CD4-positive, alpha-beta memory T cell (primary cell): ENCODE results near the gene KIF1C. TPM values are rescaled to one million over a fixed set of nuclear protein-coding genes. Genes with fewer than 3 reads are reported as not detected.
"Not testable (repeated sequence)": the region's sequence is repeated elsewhere in the genome, so short reads cannot be mapped to it uniquely, and the experiment has no call there.

Experiments
- CTCF ChIA-PET: fragments of 350-600 bp; sonication (Branson Sonifier 250); formaldehyde crosslinking; loops from one replicate; lab custom pipeline; 2021; ENCODE audit warnings: inconsistent platforms; ENCODE audit not compliant: partially characterized antibody; lab: Charles Lee
- POLR2A ChIA-PET: fragments of 350-600 bp; sonication (Branson Sonifier 250); formaldehyde crosslinking; loops from one replicate; lab custom pipeline; 2021; ENCODE audit not compliant: partially characterized antibody; lab: Charles Lee
- DNase-seq, 5 donors: peaks; one replicate each; pipeline versions ENCODE4 v3.0.0 to v3.0.0-alpha.2; 2020 to 2022; ENCODE audit warnings: mixed read lengths in 1 of 5
- H3K27ac ChIP-seq: one replicate; pipeline ENCODE4 v1.7.0; 2013; ENCODE audit warnings: low read depth, low read length
- H3K27me3 ChIP-seq: 2 replicates; pipeline ENCODE4 v1.7.0; 2013; ENCODE audit warnings: mild to moderate bottlenecking, low read length, moderate library complexity; ENCODE audit not compliant: insufficient read depth
- H3K36me3 ChIP-seq: 2 replicates; pipeline ENCODE4 v1.7.0; 2013; ENCODE audit warnings: mild to moderate bottlenecking, low read length, moderate library complexity; ENCODE audit not compliant: insufficient read depth
- H3K4me1 ChIP-seq: 2 replicates; pipeline ENCODE4 v1.7.0; 2013; ENCODE audit warnings: mild to moderate bottlenecking, low read length, moderate library complexity; ENCODE audit not compliant: insufficient read depth
- H3K4me3 ChIP-seq, 2 donors: one replicate each; pipeline ENCODE4 v1.7.0; 2013; ENCODE audit warnings: low read length in 2 of 2, mild to moderate bottlenecking in 1 of 2
- H3K9me3 ChIP-seq, 2 donors: one replicate each; pipeline ENCODE4 v1.7.0; 2013; ENCODE audit warnings: low read length in 2 of 2, control low read depth in 1 of 2; ENCODE audit not compliant: control insufficient read depth in 1 of 2
- H3K27ac Mint-ChIP-seq, 7 donors: one replicate each; pipeline ENCODE4 v1.8.0; 2020 to 2021; ENCODE audit warnings: mixed read lengths in 7 of 7, mild to moderate bottlenecking in 6 of 7, inconsistent platforms in 3 of 7, moderate library complexity in 3 of 7
- H3K27me3 Mint-ChIP-seq, 2 donors: one replicate each; pipeline ENCODE4 v1.8.0; 2020 to 2021; ENCODE audit warnings: mixed read lengths in 2 of 2
- H3K36me3 Mint-ChIP-seq, 2 donors: one replicate each; pipeline ENCODE4 v1.8.0; 2020 to 2021; ENCODE audit warnings: mixed read lengths in 2 of 2, inconsistent platforms in 1 of 2, mild to moderate bottlenecking in 1 of 2
- H3K4me1 Mint-ChIP-seq, 4 donors: one replicate each; pipeline ENCODE4 v1.8.0; 2020 to 2021; ENCODE audit warnings: mixed read lengths in 4 of 4, mild to moderate bottlenecking in 1 of 4
- H3K4me3 Mint-ChIP-seq, 8 donors: one replicate each; pipeline ENCODE4 v1.8.0; 2020 to 2021; ENCODE audit warnings: mixed read lengths in 8 of 8, mild to moderate bottlenecking in 7 of 8, moderate library complexity in 6 of 8, inconsistent platforms in 3 of 8
- H3K9me3 Mint-ChIP-seq, 8 donors: one replicate each; pipeline ENCODE4 v1.8.0; 2020 to 2021; ENCODE audit warnings: mixed read lengths in 8 of 8, mild to moderate bottlenecking in 5 of 8, inconsistent platforms in 3 of 8, moderate library complexity in 1 of 8
- intact Hi-C: fragments of 100-400 bp; cut with micrococcal nuclease; formaldehyde crosslinking; loops from one replicate; pipeline ENCODE4 v1.15.1; 2023
- polyA plus RNA-seq, 2 donors: library from polyadenylated mRNA; unstranded; fragments of 300-500 nt; fragmentation: Illumina TruSeq; gene quantifications; one replicate each; pipeline ENCODE4 v1.2.3, GENCODE V29; 2021
- total RNA-seq, 2 experiments: library from RNA; stranded (reverse); gene quantifications; one replicate each; pipeline ENCODE4 v1.2.3, GENCODE V29; 2021

The KIF1C gene
- total and polyA plus RNA-seq, 4 experiments from 2014 or later, result 1.8 to 36.9 (median 20.3) TPM

- Histone ChIP-seq H3K4me3 (no peak overlapping the region), H3K36me3 (peaks cover 4% of the 10 kb centered on the region), H3K27me3 (no peaks in the 10 kb centered on the region), H3K27ac (no peak overlapping the region), H3K9me3 (no peaks in the 10 kb centered on the region), H3K4me1 (peaks cover 18% of the 10 kb centered on the region)
- intact Hi-C loops, result loop anchor here (1.0 kb wide), 1 partner anchor 39 kb away; no protein-coding TSS in a partner anchor
- no peak for DNase-seq
- peaks cover 7 to 11% of the 10 kb centered on the region in 2 donors for H3K36me3 Mint-ChIP-seq
- peaks cover 8 to 19% (median 16%) of the 10 kb centered on the region in 4 donors for H3K4me1 Mint-ChIP-seq
- H3K9me3 Mint-ChIP-seq, result no peaks in the 10 kb centered on the region
- H3K27me3 Mint-ChIP-seq, result no peaks in the 10 kb centered on the region
- H3K4me3 Mint-ChIP-seq, result no peak overlapping the region
- POLR2A ChIA-PET, result interaction anchor here (0.7 to 2.3 kb wide), 2 partner anchors 30 to 33 kb away, joined by 3 to 6 read pairs; partner anchors contain the start of genes INCA1 and KIF1C
- no peak overlapping the region for H3K27ac Mint-ChIP-seq
- CTCF ChIA-PET, result interaction anchor here (1.8 to 11.2 kb wide), 4 partner anchors 8 to 118 kb away, joined by 5 to 271 read pairs (median 66); partner anchors contain the start of gene SLC52A1
Measured at GRCh38 chr17:5027299-5027698, 29.5 kb downstream of the KIF1C start.

GRCh38 chr17:5027916-5028315 lies 30.2 kb downstream of the KIF1C start:
- Histone ChIP-seq H3K27ac (no peak overlapping the region), H3K4me1 (peaks cover 19% of the 10 kb centered on the region), H3K27me3 (no peaks in the 10 kb centered on the region), H3K36me3 (no peaks in the 10 kb centered on the region), H3K9me3 (no peaks in the 10 kb centered on the region), H3K4me3 (no peak overlapping the region)
- Mint-ChIP-seq H3K4me3 (no peak overlapping the region), H3K27me3 (no peaks in the 10 kb centered on the region), H3K27ac (peak overlapping the region in 4 of 7 donors; percentile 0 to 78 (median 50)), H3K9me3 (no peaks in the 10 kb centered on the region), H3K4me1 (peaks cover 11 to 25% (median 16%) of the 10 kb centered on the region in 4 donors), H3K36me3 (peaks cover 4 to 6% of the 10 kb centered on the region in 2 donors)
- intact Hi-C loops, result loop anchor here (1.0 kb wide), 1 partner anchor 40 kb away; no protein-coding TSS in a partner anchor
- no peak for DNase-seq
- POLR2A ChIA-PET, result interaction anchor here (0.7 to 9.5 kb wide), 4 partner anchors 19 to 34 kb away, joined by 3 to 146 read pairs (median 5); partner anchors contain the start of genes INCA1 and KIF1C
- CTCF ChIA-PET, result interaction anchor here (0.7 to 11.2 kb wide), 6 partner anchors 8 to 119 kb away, joined by 3 to 271 read pairs (median 4); no protein-coding TSS in a partner anchor

- H3K9me3 Mint-ChIP-seq, H3K36me3 Mint-ChIP-seq, DNase-seq, H3K27me3 ChIP-seq, H3K9me3 ChIP-seq, H3K27ac ChIP-seq, H3K36me3 ChIP-seq, intact Hi-C loops, H3K4me3 ChIP-seq, H3K27me3 Mint-ChIP-seq: not testable (repeated sequence)
- H3K4me1 Mint-ChIP-seq, result peaks cover 11 to 38% (median 18%) of the 10 kb centered on the region in 4 donors
- H3K27ac Mint-ChIP-seq, result peak overlapping the region in 4 of 7 donors; percentile 89 to 94 (median 92)
- CTCF ChIA-PET, result interaction anchor here (0.7 to 11.2 kb wide), 18 partner anchors 10 to 1427 kb away, joined by 3 to 271 read pairs (median 5); partner anchors contain the start of genes CHRNE, INCA1, KIF1C and RNF167
- H3K4me1 ChIP-seq, result peaks cover 25% of the 10 kb centered on the region
- POLR2A ChIA-PET, result interaction anchor here (0.6 to 9.5 kb wide), 8 partner anchors 12 to 611 kb away, joined by 3 to 146 read pairs (median 6); partner anchors contain the start of genes CAMTA2, INCA1, KIF1C and SPAG7
- peak overlapping the region in 3 of 8 donors; percentile 87 to 89 (median 89) for H3K4me3 Mint-ChIP-seq
Measured at GRCh38 chr17:5030168-5030567, 32.4 kb downstream of the KIF1C start.

- Mint-ChIP-seq H3K27me3 (no peaks in the 10 kb centered on the region), H3K27ac (peak overlapping the region; percentile 90 to 94 (median 93)), H3K9me3 (peaks cover 0 to 3% (median 0%) of the 10 kb centered on the region in 8 donors), H3K4me3 (peak overlapping the region; percentile 79 to 89 (median 87)), H3K4me1 (peaks cover 11 to 38% (median 17%) of the 10 kb centered on the region in 4 donors), H3K36me3 (no peaks in the 10 kb centered on the region)
- H3K27me3 ChIP-seq, result no peaks in the 10 kb centered on the region
- H3K9me3 ChIP-seq, result no peaks in the 10 kb centered on the region
- H3K27ac ChIP-seq, result peak overlapping the region; percentile 67
- ChIA-PET POLR2A (interaction anchor here (0.8 to 9.5 kb wide), 11 partner anchors 10 to 91 kb away, joined by 3 to 146 read pairs (median 6); partner anchors contain the start of genes CAMTA2, INCA1, KIF1C and RNF167), CTCF (interaction anchor here (0.7 to 11.2 kb wide), 19 partner anchors 9 to 131 kb away, joined by 3 to 271 read pairs (median 5); partner anchors contain the start of genes CHRNE, SPAG7 and ZFP3)
- peaks cover 25% of the 10 kb centered on the region for H3K4me1 ChIP-seq
- peak; percentile 77 to 83 (median 81) for DNase-seq
- intact Hi-C loops, result loop anchor here (1.0 kb wide), 2 partner anchors 18 to 31 kb away; no protein-coding TSS in a partner anchor
- no peaks in the 10 kb centered on the region for H3K36me3 ChIP-seq
- H3K4me3 ChIP-seq, result peak overlapping the region in 1 of 2 donors; percentile 23
Measured at GRCh38 chr17:5031365-5032082, 33.8 kb downstream of the KIF1C start.

- POLR2A ChIA-PET, result interaction anchor here (1.3 to 9.5 kb wide), 3 partner anchors 14 to 65 kb away, joined by 7 to 146 read pairs (median 54); partner anchors contain the start of gene SPAG7
- intact Hi-C loops, result no loop called here
Measured at GRCh38 chr17:5032865-5033264, 35.1 kb downstream of the KIF1C start.

GRCh38 chr17:5033352-5034015 lies 35.7 kb downstream of the KIF1C start:
- peak overlapping the region in 2 of 8 donors; percentile 17 to 39 for H3K4me3 Mint-ChIP-seq
- H3K4me1 Mint-ChIP-seq, result peaks cover 11 to 38% (median 20%) of the 10 kb centered on the region in 4 donors
- intact Hi-C loops, result no loop called here

More at GRCh38 chr17:5032865-5033264, 35.1 kb downstream of the KIF1C start:
- no peaks in the 10 kb centered on the region for H3K36me3 ChIP-seq
- H3K9me3 ChIP-seq, result no peaks in the 10 kb centered on the region
- Mint-ChIP-seq H3K4me1 (peaks cover 12 to 38% (median 20%) of the 10 kb centered on the region in 4 donors), H3K27ac (peak overlapping the region in 1 of 7 donors; percentile 12), H3K27me3 (no peaks in the 10 kb centered on the region), H3K36me3 (no peaks in the 10 kb centered on the region), H3K4me3 (peak overlapping the region in 2 of 8 donors; percentile 17 to 39), H3K9me3 (peaks cover 0 to 3% (median 0%) of the 10 kb centered on the region in 8 donors)
- DNase-seq, result no peak
- H3K4me3 ChIP-seq, result no peak overlapping the region
- peaks cover 25% of the 10 kb centered on the region for H3K4me1 ChIP-seq
- CTCF ChIA-PET, result interaction anchor here (2.3 to 11.2 kb wide), 3 partner anchors 12 to 54 kb away, joined by 5 to 271 read pairs (median 127); no protein-coding TSS in a partner anchor
- no peaks in the 10 kb centered on the region for H3K27me3 ChIP-seq
- H3K27ac ChIP-seq, result no peak overlapping the region

More at GRCh38 chr17:5033352-5034015, 35.7 kb downstream of the KIF1C start:
- Histone ChIP-seq H3K9me3 (no peaks in the 10 kb centered on the region), H3K27me3 (no peaks in the 10 kb centered on the region), H3K36me3 (no peaks in the 10 kb centered on the region), H3K4me3 (no peak overlapping the region), H3K27ac (no peak overlapping the region), H3K4me1 (peaks cover 25% of the 10 kb centered on the region)
- Mint-ChIP-seq H3K9me3 (peaks cover 0 to 3% (median 0%) of the 10 kb centered on the region in 8 donors), H3K27ac (peak overlapping the region in 1 of 7 donors; percentile 35), H3K27me3 (no peaks in the 10 kb centered on the region), H3K36me3 (no peaks in the 10 kb centered on the region)
- ChIA-PET POLR2A (interaction anchor here (0.8 to 9.5 kb wide), 4 partner anchors 14 to 45 kb away, joined by 3 to 146 read pairs (median 4); partner anchors contain the start of genes INCA1, KIF1C and ZFP3), CTCF (interaction anchor here (6.5 to 11.2 kb wide), 2 partner anchors 12 to 28 kb away, joined by 127 to 271 read pairs; no protein-coding TSS in a partner anchor)
- DNase-seq, result no peak
